SU-DHL-6 (cell line): Measurements from ENCODE around the gene KSR1.

ENCODE experiments used
- H2AFZ ChIP-seq: fragments of 200-600 bp; sonication (generic); 2 replicates; pipeline ENCODE4 v1.6.1; 2014; ENCODE audit warnings: low read depth, mild to moderate bottlenecking, moderate library complexity, mixed read lengths, antibody characterized with exemption, low read length; ENCODE audit not compliant: severe bottlenecking
- H3F3A ChIP-seq: fragments of 200-600 bp; shearing (Covaris generic); 2 replicates; pipeline ENCODE4 v1.6.0; 2016; ENCODE audit warnings: antibody characterized with exemption, mild to moderate bottlenecking; ENCODE audit not compliant: insufficient read depth
- H3K27ac ChIP-seq: fragments of 200-600 bp; sonication (generic); 2 replicates; pipeline ENCODE4 v1.5.1; 2016; ENCODE audit warnings: low read depth, mild to moderate bottlenecking, low read length, moderate library complexity, mixed read lengths
- H3K27me3 ChIP-seq: fragments of 200-600 bp; sonication (generic), shearing (Covaris generic); 2 replicates; pipeline ENCODE4 v1.6.0; 2014; ENCODE audit warnings: mild to moderate bottlenecking, low read length
- H3K36me3 ChIP-seq: fragments of 200-600 bp; sonication (generic); 2 replicates; pipeline ENCODE4 v1.6.1; 2014; ENCODE audit warnings: mild to moderate bottlenecking, low read length, mixed read lengths
- H3K4me2 ChIP-seq: fragments of 300-600, 200-600 bp; shearing (Covaris generic), sonication (generic); 2 replicates; pipeline ENCODE4 v1.6.0; 2014; ENCODE audit warnings: low read length, low read depth, mild to moderate bottlenecking; ENCODE audit not compliant: poor library complexity, severe bottlenecking
- H3K4me3 ChIP-seq: fragments of 200-600 bp; sonication (generic); 2 replicates; pipeline ENCODE4 v1.5.1; 2014; ENCODE audit warnings: antibody characterized with exemption, low read length, mild to moderate bottlenecking, mixed read lengths; ENCODE audit not compliant: insufficient read depth, poor library complexity, severe bottlenecking
- H3K79me2 ChIP-seq: fragments of 200-600 bp; sonication (generic); 2 replicates; pipeline ENCODE4 v1.6.1; 2014; ENCODE audit warnings: mild to moderate bottlenecking, low read length, moderate library complexity; ENCODE audit not compliant: insufficient read depth
- H3K9ac ChIP-seq: fragments of 200-600 bp; sonication (generic); 2 replicates; pipeline ENCODE4 v1.7.0; 2014; ENCODE audit warnings: mild to moderate bottlenecking, low read length
- H3K9me2 ChIP-seq: fragments of 200-600 bp; sonication (generic); replicated peaks from 2 replicates; pipeline ENCODE4 v1.6.1; 2014; ENCODE audit warnings: low read length; ENCODE audit not compliant: insufficient read depth
- H3K9me3 ChIP-seq: fragments of 200-600 bp; sonication (generic); 2 replicates; pipeline ENCODE4 v1.6.1; 2014; ENCODE audit warnings: low read length, mixed read lengths; ENCODE audit not compliant: insufficient read depth
- H4K20me1 ChIP-seq: fragments of 200-600 bp; sonication (generic); 2 replicates; pipeline ENCODE4 v1.6.1; 2014; ENCODE audit warnings: low read depth, mild to moderate bottlenecking, antibody characterized with exemption, low read length, moderate library complexity, mixed read lengths
- CTCF ChIP-seq: fragments of 200-600 bp; sonication (generic); IDR thresholded peaks from one replicate; pipeline ENCODE4 v1.5.1; 2017; ENCODE audit warnings: antibody characterized with exemption, mild to moderate bottlenecking, low read length, moderate library complexity; ENCODE audit not compliant: insufficient read depth, poor library complexity, severe bottlenecking
- EZH2phosphoT487 ChIP-seq: fragments of 200-600 bp; sonication (generic), shearing (Covaris generic); conservative IDR thresholded peaks from 2 replicates; pipeline ENCODE4 v1.6.1; 2018; ENCODE audit warnings: mild to moderate bottlenecking, antibody characterized with exemption, low read length, moderate library complexity, mixed read lengths

The KSR1 gene

GRCh38 chr17:27543464-27543856, 87.2 kb downstream of the KSR1 start:
- TF ChIP-seq CTCF (no peak), EZH2phosphoT487 (no peak)
- no peak overlapping the region for H3K4me2 ChIP-seq
- no peaks in the 10 kb centered on the region for H3F3A ChIP-seq
- no peaks in the 10 kb centered on the region for H4K20me1 ChIP-seq
- H3K9me3 ChIP-seq, result no peaks in the 10 kb centered on the region
- no peaks in the 10 kb centered on the region for H3K36me3 ChIP-seq
- H3K4me3 ChIP-seq, result no peak overlapping the region
- no peaks in the 10 kb centered on the region for H3K9me2 ChIP-seq
- H3K27me3 ChIP-seq, result no peaks in the 10 kb centered on the region
- no peak overlapping the region for H2AFZ ChIP-seq
- H3K27ac ChIP-seq, result no peak overlapping the region
- no peak overlapping the region for H3K9ac ChIP-seq
- no peaks in the 10 kb centered on the region for H3K79me2 ChIP-seq

- H3K9me2 ChIP-seq, result no peaks in the 10 kb centered on the region
- no peaks in the 10 kb centered on the region for H3K9me3 ChIP-seq
- no peak for TF ChIP-seq CTCF
- TF ChIP-seq EZH2phosphoT487, result no peak
- H3F3A ChIP-seq, result no peaks in the 10 kb centered on the region
- no peak overlapping the region for H3K4me3 ChIP-seq
- H2AFZ ChIP-seq, result no peak overlapping the region
- H3K36me3 ChIP-seq, result no peaks in the 10 kb centered on the region
- no peak overlapping the region for H3K27ac ChIP-seq
- H4K20me1 ChIP-seq, result no peaks in the 10 kb centered on the region
- H3K27me3 ChIP-seq, result no peaks in the 10 kb centered on the region
- H3K4me2 ChIP-seq, result no peak overlapping the region
- H3K79me2 ChIP-seq, result no peaks in the 10 kb centered on the region
- H3K9ac ChIP-seq, result no peak overlapping the region
Measured at GRCh38 chr17:27543958-27544349, 87.7 kb downstream of the KSR1 start.

GRCh38 chr17:27544350-27545131, 88.3 kb downstream of the KSR1 start:
- H3F3A ChIP-seq, result no peaks in the 10 kb centered on the region
- H3K9ac ChIP-seq, result no peak overlapping the region
- H3K27ac ChIP-seq, result no peak overlapping the region
- no peaks in the 10 kb centered on the region for H3K9me2 ChIP-seq
- no peak overlapping the region for H3K4me3 ChIP-seq
- H3K4me2 ChIP-seq, result no peak overlapping the region
- no peaks in the 10 kb centered on the region for H4K20me1 ChIP-seq
- H3K36me3 ChIP-seq, result no peaks in the 10 kb centered on the region
- H3K27me3 ChIP-seq, result no peaks in the 10 kb centered on the region
- H3K79me2 ChIP-seq, result no peaks in the 10 kb centered on the region
- H2AFZ ChIP-seq, result no peak overlapping the region
- H3K9me3 ChIP-seq, result no peaks in the 10 kb centered on the region
- TF ChIP-seq EZH2phosphoT487 (0 out of 2 replicates have a peak, but pooled peaks have one; percentile 24), CTCF (no peak)
